Activated naive CD4-positive, alpha-beta T cell treated with anti-CD3 and anti-CD28 coated beads, Interleukin-2, amount 10 ng/mL, durations not matched to agents 7 days and 5 days (primary cell): Measurements from ENCODE around the gene OR2L3.
"Not testable (repeated sequence)": the region's sequence is repeated elsewhere in the genome, so short reads cannot be mapped to it uniquely, and the experiment has no call there.

Experiments used
- CTCF ChIA-PET: fragments of 350-600 bp; sonication (Branson Sonifier 250); formaldehyde crosslinking; loops from one replicate; lab custom pipeline; 2021; ENCODE audit warnings: antibody characterized with exemption; lab: Charles Lee
- DNase-seq: peaks from one replicate; pipeline ENCODE4 v3.0.0-alpha.2; 2020
- H3K27ac Mint-ChIP-seq: one replicate; pipeline ENCODE4 v1.8.0; 2021; ENCODE audit warnings: mild to moderate bottlenecking, moderate library complexity, mixed read lengths
- H3K27me3 Mint-ChIP-seq: one replicate; pipeline ENCODE4 v1.8.0; 2021; ENCODE audit warnings: mild to moderate bottlenecking, mixed read lengths
- H3K36me3 Mint-ChIP-seq: one replicate; pipeline ENCODE4 v1.8.0; 2021; ENCODE audit warnings: mixed read lengths
- H3K4me1 Mint-ChIP-seq: one replicate; pipeline ENCODE4 v1.8.0; 2021; ENCODE audit warnings: mixed read lengths
- H3K4me3 Mint-ChIP-seq: one replicate; pipeline ENCODE4 v1.8.0; 2021; ENCODE audit warnings: mild to moderate bottlenecking, moderate library complexity, mixed read lengths
- H3K9me3 Mint-ChIP-seq: one replicate; pipeline ENCODE4 v1.8.0; 2021; ENCODE audit warnings: mixed read lengths

Gene OR2L3, protein sequence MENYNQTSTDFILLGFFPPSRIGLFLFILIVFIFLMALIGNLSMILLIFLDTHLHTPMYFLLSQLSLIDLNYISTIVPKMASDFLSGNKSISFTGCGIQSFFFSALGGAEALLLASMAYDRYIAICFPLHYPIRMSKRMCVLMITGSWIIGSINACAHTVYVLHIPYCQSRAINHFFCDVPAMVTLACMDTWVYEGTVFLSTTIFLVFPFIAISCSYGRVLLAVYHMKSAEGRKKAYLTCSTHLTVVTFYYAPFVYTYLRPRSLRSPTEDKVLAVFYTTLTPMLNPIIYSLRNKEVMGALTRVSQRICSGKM

DNA sequence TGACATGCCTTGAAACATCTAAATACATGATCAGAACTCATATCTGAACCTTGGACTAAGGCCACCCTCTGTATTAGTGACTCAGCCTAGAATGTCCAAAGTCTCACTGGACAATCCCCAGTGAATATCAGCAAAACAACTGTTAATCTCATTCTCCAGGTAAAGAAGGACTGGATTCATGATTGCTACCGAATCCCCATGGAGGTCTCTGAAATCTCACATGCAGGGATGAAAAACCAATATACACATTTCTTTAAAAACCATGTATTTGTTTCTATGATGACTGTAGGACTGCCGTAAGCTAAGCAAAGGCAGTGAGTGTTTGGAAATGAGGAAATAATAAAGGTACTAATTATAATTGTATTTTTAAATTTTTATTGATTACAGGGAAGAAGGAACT is at the start of gene OR2L3:
Gene OR2L3 (plus strand): TSS at position 301 of the 400 bp plus-strand sequence. CDS start 13,846 bp downstream, outside the sequence.
- no peaks in the 10 kb centered on the region for H3K36me3 Mint-ChIP-seq
- H3K4me1 Mint-ChIP-seq, result no peaks in the 10 kb centered on the region
- H3K4me3 Mint-ChIP-seq, result no peak within 1 kb of the TSS
- H3K9me3 Mint-ChIP-seq, result peaks cover 19% of the 10 kb centered on the region
- H3K27ac Mint-ChIP-seq, result no peak within 1 kb of the TSS
- H3K27me3 Mint-ChIP-seq, result no peaks in the 10 kb centered on the region
- CTCF ChIA-PET, result no interaction called here
- no peak for DNase-seq

DNA sequence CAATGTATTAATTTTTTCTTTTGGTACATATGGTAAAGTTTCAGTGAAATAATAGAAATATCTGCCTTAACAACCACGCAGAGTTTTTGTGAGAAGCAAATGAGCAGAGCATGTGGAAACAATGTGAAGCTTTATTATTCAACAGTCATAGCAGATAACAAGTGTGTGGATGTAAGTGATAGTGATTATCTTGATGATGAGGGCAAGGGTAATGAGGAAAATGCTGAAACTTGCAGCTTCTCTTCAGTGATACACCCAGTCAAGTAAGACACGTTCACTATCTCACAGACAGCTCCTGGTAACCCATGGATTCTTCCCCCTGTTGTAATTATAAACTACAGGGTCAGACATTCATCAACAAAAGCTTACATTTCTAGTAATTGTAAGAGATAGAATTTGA is 47.8 kb upstream of the OR2L3 start:
- Mint-ChIP-seq H3K4me1 (no peaks in the 10 kb centered on the region), H3K27me3 (no peaks in the 10 kb centered on the region), H3K9me3 (no peaks in the 10 kb centered on the region), H3K36me3 (no peaks in the 10 kb centered on the region), H3K27ac (no peak overlapping the region), H3K4me3 (no peak overlapping the region)
- CTCF ChIA-PET, result no interaction called here
- DNase-seq, result no peak

DNA sequence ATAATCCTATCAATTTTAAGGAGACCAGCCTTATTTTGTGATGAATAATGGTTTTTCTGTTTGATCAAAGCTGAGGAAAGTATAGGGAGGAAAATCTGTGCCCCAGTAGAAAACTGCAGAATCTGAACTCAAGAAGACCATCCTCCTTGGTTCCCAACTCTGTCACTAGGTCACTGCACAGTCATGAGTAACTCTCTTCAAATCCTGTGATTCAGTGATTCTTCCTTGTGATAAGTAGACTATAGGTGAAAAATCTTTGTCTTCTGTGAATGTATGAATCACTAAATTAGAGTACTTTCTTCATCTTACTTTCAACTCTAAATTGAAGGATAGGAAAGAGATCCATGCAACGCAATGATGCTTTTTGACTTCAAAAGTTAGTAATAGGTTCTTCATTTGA is 46.5 kb upstream of the OR2L3 start:
- CTCF ChIA-PET, result no interaction called here
- Mint-ChIP-seq H3K4me1 (no peaks in the 10 kb centered on the region), H3K9me3 (no peaks in the 10 kb centered on the region), H3K27me3 (no peaks in the 10 kb centered on the region), H3K27ac (no peak overlapping the region), H3K36me3 (no peaks in the 10 kb centered on the region), H3K4me3 (no peak overlapping the region)
- no peak for DNase-seq

DNA sequence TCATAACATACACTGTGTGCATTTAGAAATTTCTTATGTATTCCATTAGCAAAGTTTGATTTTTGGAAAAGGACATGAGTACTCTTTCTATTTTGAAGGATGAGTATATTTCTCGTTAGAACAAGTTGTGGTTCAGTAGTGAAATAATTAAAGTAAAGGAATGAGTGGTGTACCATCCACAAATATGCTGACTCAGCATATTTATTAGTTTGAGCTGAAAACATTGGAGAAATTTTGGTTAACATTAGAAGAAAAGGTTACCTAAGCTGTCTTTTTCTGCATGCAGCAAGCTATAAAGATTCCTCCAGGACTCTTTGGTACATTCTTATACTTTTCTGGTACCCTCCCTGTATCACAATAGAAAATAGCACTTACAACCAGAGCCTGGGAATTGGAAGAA is 38.9 kb upstream of the OR2L3 start:
- CTCF ChIA-PET, result no interaction called here
- H3K4me3 Mint-ChIP-seq, result no peak overlapping the region
- H3K9me3 Mint-ChIP-seq, result peaks cover 25% of the 10 kb centered on the region
- H3K27ac Mint-ChIP-seq, result no peak overlapping the region
- no peak for DNase-seq
- H3K36me3 Mint-ChIP-seq, result no peaks in the 10 kb centered on the region
- H3K4me1 Mint-ChIP-seq, result no peaks in the 10 kb centered on the region
- no peaks in the 10 kb centered on the region for H3K27me3 Mint-ChIP-seq

DNA sequence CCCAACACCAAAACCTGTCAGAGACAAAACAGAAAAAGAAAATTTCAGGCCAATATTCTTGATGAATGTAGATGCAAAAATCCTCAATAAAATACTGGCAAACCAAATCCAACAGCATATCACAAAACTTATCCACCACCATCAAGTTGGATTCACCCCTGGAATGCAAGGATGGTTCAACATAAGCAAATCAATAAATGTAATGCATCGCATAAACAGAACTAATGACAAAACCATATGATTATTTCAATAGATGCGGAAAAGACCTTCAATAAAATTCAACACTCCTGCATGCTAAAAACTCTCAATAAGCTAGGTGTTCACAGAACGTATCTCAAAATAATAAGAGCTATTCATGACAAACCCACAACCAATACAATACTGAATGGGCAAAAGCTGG is 37.0 kb upstream of the OR2L3 start:
- Mint-ChIP-seq H3K4me1 (no peaks in the 10 kb centered on the region), H3K27me3 (no peaks in the 10 kb centered on the region), H3K9me3 (peaks cover 25% of the 10 kb centered on the region), H3K4me3 (no peak overlapping the region), H3K36me3 (no peaks in the 10 kb centered on the region), H3K27ac (no peak overlapping the region)
- no peak for DNase-seq
- CTCF ChIA-PET, result no interaction called here

DNA sequence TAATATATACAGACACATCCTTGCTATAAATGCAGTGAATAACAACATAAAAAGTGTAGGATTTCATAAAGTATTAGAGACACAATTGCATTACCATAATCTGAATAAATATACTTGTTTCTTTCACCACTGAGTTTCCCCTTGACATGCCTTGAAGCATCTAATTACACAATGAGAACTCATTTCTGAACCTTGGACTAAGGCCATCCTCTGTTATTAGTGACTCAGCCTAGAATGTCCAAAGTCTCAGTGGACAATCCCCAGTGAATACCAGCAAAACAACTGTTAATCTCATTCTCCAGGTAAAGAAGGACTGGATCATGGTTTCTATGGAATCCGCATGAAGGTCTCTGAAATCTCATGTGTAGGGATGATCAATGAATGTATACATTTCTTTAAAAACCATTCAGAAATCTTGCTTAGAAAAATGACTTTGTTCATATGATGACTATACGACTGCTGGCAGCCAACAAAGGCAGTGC is 33.4 kb upstream of the OR2L3 start, which contains the start of gene OR2L5:
Gene OR2L5 (plus strand): TSS at position 432 of the 482 bp plus-strand sequence. CDS start 8,288 bp downstream, outside the sequence.
- Mint-ChIP-seq H3K9me3 (peaks cover 26% of the 10 kb centered on the region), H3K4me1 (no peaks in the 10 kb centered on the region), H3K4me3 (no peak within 1 kb of the TSS), H3K27ac (no peak within 1 kb of the TSS), H3K36me3 (no peaks in the 10 kb centered on the region), H3K27me3 (no peaks in the 10 kb centered on the region)
- CTCF ChIA-PET, result no interaction called here
- DNase-seq, result no peak

DNA sequence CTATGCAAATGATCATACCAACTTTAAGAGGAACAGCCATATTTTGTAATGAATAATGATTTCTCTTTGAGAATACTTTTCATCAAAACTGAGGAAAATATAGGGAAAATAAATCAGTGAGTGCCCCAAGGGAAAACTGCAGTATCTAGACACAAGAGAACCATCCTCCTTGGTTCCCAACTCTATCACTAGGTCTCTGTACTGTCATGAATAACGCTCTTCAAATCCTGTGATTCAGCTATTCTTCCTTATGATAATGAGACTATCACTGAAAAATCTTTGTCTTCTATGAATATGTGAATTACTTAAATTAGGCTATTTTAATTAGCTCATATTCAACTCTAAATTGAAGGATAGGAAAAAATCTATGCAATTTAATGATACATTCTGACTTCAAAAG is 30.8 kb upstream of the OR2L3 start:
- no peaks in the 10 kb centered on the region for H3K36me3 Mint-ChIP-seq
- peaks cover 13% of the 10 kb centered on the region for H3K9me3 Mint-ChIP-seq
- H3K4me3 Mint-ChIP-seq, result no peak overlapping the region
- CTCF ChIA-PET, result no interaction called here
- no peaks in the 10 kb centered on the region for H3K4me1 Mint-ChIP-seq
- no peak overlapping the region for H3K27ac Mint-ChIP-seq
- no peak for DNase-seq
- H3K27me3 Mint-ChIP-seq, result no peaks in the 10 kb centered on the region

DNA sequence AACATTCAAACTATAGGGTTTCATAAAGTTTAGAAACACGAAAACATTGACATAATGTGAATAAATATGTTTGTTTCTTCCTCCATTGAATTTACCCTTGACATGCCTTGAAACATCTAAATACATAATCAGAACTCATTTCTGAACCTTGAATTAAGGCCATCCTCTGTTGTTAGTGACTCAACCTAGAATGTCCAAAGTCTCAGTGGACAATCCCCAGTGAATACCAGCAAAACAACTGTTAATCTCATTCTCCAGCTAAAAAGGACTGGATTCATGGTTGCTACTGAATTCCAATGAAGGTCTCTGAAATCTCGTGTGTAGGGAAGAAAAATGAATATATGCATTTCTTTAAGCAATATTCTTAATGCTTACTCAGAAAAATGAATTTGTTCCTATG is 16.9 kb upstream of the OR2L3 start, which contains the start of gene OR2L2:
Gene OR2L2 (plus strand): TSS at position 301 of the 400 bp plus-strand sequence. CDS start 8,198 bp downstream, outside the sequence.
- Mint-ChIP-seq H3K36me3 (no peaks in the 10 kb centered on the region), H3K27me3 (no peaks in the 10 kb centered on the region), H3K4me3 (no peak within 1 kb of the TSS), H3K9me3 (peaks cover 21% of the 10 kb centered on the region), H3K27ac (no peak within 1 kb of the TSS), H3K4me1 (no peaks in the 10 kb centered on the region)
- CTCF ChIA-PET, result no interaction called here
- no peak for DNase-seq

DNA sequence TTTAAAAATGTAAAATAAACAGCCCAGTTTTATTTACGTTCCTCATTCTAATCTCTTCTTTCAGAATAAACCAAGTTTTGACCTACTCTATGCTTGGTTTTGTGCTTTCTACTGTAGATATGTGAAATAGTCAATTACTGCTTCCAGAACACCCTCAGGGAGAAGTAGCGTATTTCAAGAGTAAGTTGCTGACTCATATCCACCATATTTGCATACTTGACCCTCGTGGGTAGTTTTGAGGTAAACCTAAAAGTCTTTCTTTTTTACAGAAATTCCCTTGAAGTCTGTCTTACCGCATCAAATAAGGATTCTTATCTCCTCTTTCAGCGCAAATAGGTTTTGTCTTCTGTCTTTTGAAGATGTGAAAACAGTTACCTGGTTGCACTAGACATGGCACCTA is 1.4 kb upstream of the OR2L3 start:
- CTCF ChIA-PET, result no interaction called here
- Mint-ChIP-seq H3K4me1 (no peaks in the 10 kb centered on the region), H3K9me3 (peaks cover 24% of the 10 kb centered on the region), H3K27ac (no peak overlapping the region), H3K27me3 (no peaks in the 10 kb centered on the region), H3K36me3 (no peaks in the 10 kb centered on the region), H3K4me3 (no peak overlapping the region)
- no peak for DNase-seq

DNA sequence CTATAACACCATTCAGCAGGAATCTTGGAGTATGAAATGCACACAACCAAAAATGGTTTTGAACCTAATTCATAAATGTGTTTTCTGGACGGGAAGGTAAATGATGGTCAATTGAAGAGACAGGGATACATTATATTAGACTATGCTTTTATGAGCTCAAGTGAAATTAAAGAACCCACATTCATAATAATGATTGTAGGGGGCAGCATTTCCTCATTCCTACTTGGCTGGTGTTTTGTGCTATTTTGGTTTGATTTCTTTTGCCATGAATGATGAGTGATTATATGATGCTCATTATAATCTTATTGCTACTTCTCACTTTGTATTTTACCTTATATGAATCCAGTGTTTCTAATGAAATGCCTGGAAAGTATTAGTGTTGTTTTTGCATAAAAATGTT is 372 bp downstream of the OR2L3 start:
- H3K27ac Mint-ChIP-seq, result no peak overlapping the region
- CTCF ChIA-PET, result no interaction called here
- H3K36me3 Mint-ChIP-seq, result no peaks in the 10 kb centered on the region
- H3K9me3 Mint-ChIP-seq, result peaks cover 19% of the 10 kb centered on the region
- H3K27me3 Mint-ChIP-seq, result no peaks in the 10 kb centered on the region
- no peaks in the 10 kb centered on the region for H3K4me1 Mint-ChIP-seq
- DNase-seq, result no peak
- H3K4me3 Mint-ChIP-seq, result no peak overlapping the region

DNA sequence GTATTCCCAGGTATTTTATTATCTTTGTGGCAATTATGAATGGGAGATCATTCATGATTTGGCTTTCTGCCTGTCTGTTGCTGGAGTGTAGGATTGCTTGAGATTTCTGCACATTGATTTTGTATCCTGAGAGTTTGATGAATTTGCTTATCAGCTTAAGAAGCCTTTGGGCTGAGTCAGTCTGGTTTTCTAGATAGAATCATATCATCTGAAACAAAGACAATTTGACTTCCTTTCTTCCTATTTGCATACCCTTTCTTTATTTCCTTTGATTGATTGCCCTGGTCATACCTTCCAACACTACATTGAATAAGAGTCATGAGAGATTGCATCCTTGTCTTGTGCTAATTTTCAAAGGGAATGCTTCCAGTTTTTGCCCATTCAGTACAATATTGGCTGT is 8.0 kb downstream of the OR2L3 start:
- Mint-ChIP-seq H3K4me1 (no peaks in the 10 kb centered on the region), H3K4me3 (no peak overlapping the region), H3K9me3 (peaks cover 21% of the 10 kb centered on the region), H3K36me3 (no peaks in the 10 kb centered on the region), H3K27ac (no peak overlapping the region), H3K27me3 (no peaks in the 10 kb centered on the region)
- CTCF ChIA-PET, result no interaction called here
- DNase-seq, result no peak

DNA sequence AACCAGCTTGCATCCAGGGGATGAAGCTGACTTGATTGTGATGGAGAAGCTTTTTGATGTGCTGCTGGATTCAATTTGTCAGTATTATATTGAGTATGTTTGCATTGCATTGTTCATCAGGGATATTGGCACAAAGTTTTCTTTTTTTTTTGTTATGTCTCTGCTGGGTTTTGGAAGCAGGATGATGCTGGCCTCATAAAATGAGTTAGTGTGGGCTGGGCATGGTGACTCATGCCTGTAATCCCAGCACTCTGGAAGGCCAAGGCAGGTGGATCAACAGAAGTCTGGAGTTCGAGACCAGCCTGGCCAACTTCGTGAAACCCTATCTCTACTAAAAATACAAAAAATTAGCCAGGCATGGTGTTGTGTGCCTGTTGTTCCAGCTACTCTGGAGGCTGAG is 8.6 kb downstream of the OR2L3 start:
- no peak overlapping the region for H3K27ac Mint-ChIP-seq
- CTCF ChIA-PET, result no interaction called here

DNA sequence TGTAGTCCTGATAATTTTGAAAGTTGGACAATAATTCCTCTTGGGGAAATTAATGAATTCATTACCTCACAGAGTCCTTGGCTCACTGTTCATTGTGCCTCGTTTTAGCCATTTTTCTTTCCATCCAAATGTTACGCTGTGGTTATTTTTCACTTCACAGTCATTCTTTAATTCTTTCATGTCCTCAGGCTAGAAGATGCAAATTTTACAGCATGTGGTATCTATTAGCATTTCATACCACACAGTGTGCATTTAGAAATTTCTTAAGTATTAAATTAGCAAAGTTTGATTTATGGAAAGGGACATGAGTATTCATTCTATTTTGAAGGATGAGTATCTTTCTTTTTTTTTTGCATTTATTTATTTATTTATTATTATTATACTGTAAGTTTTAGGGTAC is 18.4 kb downstream of the OR2L3 start:
- CTCF ChIA-PET, result no interaction called here

More for the DNA sequence above, 8.6 kb downstream of the OR2L3 start:
- H3K9me3 Mint-ChIP-seq, result peaks cover 21% of the 10 kb centered on the region
- DNase-seq, result no peak
- no peaks in the 10 kb centered on the region for H3K36me3 Mint-ChIP-seq
- no peak overlapping the region for H3K4me3 Mint-ChIP-seq
- H3K4me1 Mint-ChIP-seq, result no peaks in the 10 kb centered on the region
- H3K27me3 Mint-ChIP-seq, result no peaks in the 10 kb centered on the region

DNA sequence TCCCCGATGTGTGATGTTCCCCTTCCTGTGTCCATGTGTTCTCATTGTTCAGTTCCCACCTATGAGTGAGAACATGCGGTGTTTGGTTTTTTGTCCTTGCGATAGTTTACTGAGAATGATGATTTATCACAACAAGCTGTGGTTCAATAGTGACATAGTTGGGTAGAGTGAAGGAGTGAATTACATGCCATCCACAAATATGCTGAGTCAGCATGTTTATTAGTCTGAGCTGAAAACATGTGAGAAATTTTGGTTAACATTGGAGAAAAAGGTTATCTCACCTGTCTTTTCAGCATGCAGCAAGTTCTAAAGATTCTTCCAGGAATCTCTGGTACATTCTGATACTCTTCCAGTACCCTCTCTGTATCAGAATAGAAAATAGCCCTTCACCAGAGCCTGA is 19.0 kb downstream of the OR2L3 start:
- H3K27ac Mint-ChIP-seq, result no peak overlapping the region
- H3K4me1 Mint-ChIP-seq, result no peaks in the 10 kb centered on the region

More for the DNA sequence above, 18.4 kb downstream of the OR2L3 start:
- Mint-ChIP-seq H3K4me1 (no peaks in the 10 kb centered on the region), H3K4me3 (no peak overlapping the region), H3K27ac (no peak overlapping the region), H3K9me3 (peaks cover 5% of the 10 kb centered on the region), H3K27me3 (no peaks in the 10 kb centered on the region), H3K36me3 (no peaks in the 10 kb centered on the region)
- no peak for DNase-seq

DNA sequence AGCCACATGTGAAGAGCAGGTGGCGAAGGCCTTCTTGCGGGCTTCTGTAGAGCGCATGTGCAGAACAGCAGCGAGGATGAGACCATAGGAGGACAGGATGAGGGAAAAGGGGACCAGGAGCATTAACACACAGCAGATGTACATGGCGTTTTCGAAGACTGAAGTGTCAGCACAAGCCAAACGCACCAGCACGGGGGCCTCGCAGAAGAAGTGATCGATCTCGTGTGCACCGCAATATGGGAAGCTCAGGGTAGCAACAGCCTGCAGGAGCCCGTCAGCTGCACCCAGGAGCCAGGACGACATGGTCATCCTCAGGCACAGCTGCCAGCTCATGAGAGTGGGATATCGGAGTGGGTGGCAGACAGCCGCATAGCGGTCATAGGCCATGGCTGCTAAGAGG is 37.2 kb downstream of the OR2L3 start:
- H3K9me3 Mint-ChIP-seq, result peaks cover 13% of the 10 kb centered on the region
- H3K36me3 Mint-ChIP-seq, H3K27ac Mint-ChIP-seq, DNase-seq, CTCF ChIA-PET, H3K4me1 Mint-ChIP-seq, H3K27me3 Mint-ChIP-seq, H3K4me3 Mint-ChIP-seq: not testable (repeated sequence)

More for the DNA sequence above, 19.0 kb downstream of the OR2L3 start:
- no peaks in the 10 kb centered on the region for H3K27me3 Mint-ChIP-seq
- no peak overlapping the region for H3K4me3 Mint-ChIP-seq
- H3K36me3 Mint-ChIP-seq, result no peaks in the 10 kb centered on the region
- CTCF ChIA-PET, result no interaction called here
- H3K9me3 Mint-ChIP-seq, result peaks cover 6% of the 10 kb centered on the region
- DNase-seq, result no peak
